HG03135 (cell line): Measurements from ENCODE around the gene RDH16.
"Not testable (repeated sequence)": the region's sequence is repeated elsewhere in the genome, so short reads cannot be mapped to it uniquely, and the experiment has no call there.

Experiments
- ATAC-seq: cut with Tn5 transposase; IDR thresholded peaks from one replicate; pipeline ENCODE4 v1.9.1; 2021; ENCODE audit warnings: mild to moderate bottlenecking, moderate library complexity; ENCODE audit not compliant: unreplicated experiment

The RDH16 gene

DNA sequence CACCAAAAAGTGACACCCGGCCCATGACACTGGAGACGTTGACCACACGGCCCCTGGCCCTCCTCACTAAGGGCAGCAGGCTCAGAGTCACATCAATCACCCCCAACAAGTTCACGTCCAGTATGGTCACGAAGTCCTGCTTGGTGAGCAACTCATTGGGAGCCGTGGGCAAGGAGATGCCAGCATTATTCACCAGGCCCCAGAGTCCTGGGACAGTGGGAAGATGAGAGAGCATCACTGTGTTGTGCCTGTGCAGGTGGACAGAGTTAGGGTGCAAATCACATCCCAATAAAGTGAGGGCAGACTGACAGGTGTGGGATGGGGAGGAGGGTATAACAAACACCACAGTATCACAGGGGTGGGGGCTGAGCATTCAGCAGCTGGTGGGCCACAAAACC, 2.5 kb downstream of the RDH16 start:
- no peak for ATAC-seq

DNA sequence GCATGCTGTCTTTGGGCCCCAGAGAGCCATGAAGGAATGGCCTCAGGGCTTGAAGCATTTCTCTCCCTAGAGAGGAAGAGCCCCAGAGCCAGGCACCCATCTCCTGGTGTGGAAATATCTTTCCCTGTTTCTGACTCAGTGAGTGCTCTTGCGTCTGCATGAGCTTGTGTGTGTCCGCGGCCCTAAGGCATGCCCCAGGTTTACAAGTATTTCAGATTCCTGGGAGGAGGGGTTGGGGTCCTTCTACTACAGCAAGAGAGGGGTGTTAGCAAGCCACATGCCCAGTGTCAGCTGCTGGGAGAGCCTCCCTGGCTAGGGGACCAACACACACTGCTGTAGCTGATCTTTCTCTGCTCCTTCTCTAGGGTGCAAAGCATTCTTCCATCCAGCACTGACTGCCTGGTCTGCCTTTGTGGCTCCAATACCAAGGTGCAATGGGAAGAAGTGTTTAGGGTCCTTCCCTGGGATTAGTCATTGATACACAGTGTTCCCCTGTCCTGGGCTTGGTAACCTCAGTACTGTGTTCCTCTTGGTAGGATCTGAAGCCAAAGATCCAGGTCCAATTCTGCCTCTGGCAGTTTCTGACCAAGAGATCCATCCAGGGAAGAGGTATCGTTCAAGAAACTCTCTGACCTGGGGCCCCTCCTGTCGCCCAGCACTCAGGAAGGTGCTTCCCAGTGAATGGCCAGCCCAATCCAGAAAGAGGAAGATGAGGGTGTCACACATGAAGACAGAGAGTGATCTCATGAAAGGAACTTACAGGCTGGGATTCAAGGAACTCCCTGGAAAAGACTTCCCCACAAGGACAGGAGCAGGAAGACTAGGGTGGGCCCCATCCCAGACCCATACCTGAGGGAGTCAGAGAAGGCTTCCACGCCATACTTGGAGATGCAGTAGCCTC, 3.1 kb downstream of the RDH16 start:
- no peak for ATAC-seq

DNA sequence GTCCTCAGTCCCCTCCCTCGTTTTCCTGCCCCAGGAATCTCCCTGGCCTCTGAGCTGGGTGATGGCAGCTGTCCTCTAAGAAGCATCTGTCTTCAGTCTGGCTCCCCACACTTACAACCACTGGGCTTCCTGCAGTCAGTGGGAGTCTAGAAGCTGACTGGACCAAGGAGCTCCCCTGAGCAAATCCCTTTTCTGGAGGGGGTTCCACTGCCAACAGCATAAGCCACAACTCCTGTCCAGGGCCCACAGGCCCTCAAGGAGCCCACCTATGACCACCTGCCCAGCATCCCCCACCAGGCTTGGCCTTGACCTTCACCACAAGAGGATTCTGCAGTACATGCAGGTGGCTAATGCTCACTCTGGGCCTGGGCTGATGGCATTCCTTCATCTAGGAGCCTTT, 4.1 kb downstream of the RDH16 start:
- ATAC-seq = no peak

DNA sequence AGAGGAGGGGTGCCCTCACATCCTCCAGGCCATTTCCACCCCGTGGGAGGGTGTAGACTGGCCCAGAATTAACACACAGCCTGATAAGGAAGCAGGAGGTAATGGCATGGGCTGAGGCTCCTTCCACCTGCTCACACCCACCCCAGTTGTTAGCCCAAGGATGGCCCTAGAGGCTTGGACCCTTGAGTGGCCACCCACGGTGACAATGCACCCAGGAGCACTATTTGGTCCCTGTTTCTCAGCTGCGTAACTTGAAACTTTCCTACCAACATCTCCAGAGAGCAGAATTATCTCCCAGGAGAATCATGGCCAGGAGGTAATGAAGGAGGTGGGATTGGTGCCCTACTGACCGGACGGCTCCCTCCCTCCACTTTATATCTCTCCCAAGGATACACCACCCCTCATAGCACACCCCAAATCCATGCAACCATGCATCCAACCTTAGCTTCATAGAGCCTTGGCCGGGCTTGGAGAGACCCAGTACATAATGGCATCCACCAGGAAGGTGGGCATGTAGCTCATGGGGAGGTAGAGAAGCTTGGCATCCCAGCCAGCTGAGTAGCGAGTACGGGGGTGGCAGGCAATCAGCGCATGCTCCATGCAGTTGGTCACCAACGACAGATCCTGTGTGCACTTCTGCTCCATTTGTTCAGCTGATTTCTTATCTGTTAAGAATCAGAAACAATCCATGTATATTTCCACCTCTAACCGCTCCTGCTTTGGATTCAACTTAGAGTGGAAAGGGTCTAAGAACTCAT, 5.6 kb downstream of the RDH16 start:
- no peak for ATAC-seq

DNA sequence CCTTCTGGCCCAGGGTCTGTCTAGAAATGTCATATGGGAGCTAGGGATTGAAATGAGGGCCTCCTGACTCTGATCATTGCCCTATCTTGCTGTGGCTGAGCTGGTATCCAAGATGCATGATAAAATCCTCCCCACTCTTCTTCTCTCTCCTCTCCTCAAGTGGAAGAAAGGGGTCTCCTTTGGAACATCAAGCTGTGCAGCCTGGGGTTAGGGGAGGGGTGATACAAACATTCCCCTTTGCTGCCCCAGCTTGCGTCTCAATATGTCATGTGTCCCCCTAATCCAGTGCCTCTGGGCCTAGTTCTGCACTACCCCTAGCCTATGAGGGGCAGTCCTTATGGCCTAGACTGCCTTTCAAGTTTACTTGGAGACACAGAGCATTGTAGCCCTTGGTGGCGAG, 8.5 kb downstream of the RDH16 start:
- no peak for ATAC-seq

DNA sequence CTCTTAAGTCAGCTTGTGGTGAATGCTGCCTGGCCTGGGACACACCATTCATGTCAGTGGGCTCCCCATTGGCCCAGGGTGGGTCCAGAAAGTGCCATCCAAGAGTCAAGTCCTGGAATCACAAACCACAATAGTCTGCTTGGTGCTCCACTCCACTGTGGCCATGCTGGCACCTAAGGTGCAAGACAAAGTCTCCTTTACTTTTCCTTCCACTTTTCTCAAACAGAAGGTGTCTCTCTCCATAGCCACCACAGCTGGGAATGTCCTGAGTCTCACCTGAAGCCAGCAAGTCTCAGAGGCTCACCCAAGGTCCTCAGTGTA, 9.0 kb downstream of the RDH16 start:
- no peak for ATAC-seq

DNA sequence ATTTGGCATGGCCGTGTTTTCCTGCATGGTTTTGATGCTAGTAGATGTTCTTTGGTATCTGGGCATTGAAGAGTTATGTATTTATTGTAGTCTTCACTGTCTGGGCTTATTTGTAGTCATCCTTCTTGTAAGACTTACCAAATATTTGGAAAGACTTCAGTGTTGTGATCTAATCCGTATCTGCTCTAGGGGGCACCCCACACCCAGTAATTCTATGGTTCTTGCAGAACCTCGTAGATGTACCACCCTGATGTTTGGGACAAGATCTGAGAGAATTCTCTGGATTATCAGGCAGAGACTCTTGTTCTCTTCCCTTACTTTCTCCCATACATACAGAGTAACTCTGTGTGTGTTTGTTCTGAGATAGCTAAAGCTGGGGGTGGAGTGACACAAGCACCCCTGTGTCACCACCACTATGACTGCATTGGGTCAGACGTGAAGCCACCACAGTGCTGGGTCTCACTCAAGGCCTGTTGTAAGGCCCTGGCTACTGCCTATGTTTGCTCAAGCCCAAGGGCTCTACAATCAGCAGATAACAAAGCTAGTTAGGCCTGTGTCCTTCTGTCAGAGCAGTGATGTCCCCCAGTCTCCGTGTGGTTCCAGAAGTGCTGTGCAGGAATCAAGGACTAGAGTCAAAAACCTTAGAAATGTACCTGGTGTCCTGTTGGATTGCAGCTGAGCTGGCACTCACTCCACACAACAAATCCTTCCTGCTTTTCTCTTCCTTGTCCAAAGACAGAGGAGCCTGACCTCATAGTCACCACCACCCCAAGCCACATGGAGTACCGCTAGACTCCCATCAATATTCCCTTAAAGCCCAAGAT, 9.6 kb downstream of the RDH16 start:
- no peak for ATAC-seq

DNA sequence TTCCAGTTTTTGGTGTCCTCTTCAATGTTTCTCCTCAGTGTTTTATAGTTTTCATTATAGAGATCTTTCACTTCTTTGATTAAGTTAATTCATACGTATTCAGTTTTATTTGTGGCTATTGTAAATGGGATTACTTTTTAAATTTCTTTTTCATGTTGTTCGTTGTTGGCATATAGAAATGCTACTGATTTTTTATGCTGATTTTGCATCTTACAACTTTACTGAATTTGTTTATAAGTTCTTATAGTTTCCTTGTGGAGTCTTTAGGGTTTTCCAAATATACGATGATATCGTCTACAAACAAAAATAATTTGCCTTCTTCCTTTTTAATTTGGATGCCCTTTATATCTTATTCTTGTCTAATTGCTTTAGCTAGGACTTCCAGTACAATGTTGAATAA, 13.5 kb downstream of the RDH16 start:
- no peak for ATAC-seq

DNA sequence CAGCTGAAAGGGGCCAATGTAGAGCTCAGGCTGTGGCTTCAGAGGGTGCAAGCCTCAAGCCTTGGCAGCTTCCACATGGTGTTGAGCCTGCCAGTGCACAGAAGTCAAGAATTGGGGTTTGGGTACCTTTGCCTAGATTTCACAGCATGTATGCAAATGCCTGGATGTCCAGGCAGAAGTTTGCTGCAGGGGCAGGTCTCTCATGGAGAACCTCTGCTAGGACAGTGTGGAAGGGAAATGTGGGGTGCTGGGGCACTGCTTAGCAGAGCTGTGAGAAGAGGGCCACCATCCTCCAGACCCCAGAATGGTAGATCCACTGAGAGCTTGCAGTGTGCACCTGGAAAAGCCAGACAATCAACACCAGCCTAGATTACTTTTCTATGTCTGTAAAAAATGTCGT, 14.0 kb downstream of the RDH16 start:
- ATAC-seq = not testable (repeated sequence)

DNA sequence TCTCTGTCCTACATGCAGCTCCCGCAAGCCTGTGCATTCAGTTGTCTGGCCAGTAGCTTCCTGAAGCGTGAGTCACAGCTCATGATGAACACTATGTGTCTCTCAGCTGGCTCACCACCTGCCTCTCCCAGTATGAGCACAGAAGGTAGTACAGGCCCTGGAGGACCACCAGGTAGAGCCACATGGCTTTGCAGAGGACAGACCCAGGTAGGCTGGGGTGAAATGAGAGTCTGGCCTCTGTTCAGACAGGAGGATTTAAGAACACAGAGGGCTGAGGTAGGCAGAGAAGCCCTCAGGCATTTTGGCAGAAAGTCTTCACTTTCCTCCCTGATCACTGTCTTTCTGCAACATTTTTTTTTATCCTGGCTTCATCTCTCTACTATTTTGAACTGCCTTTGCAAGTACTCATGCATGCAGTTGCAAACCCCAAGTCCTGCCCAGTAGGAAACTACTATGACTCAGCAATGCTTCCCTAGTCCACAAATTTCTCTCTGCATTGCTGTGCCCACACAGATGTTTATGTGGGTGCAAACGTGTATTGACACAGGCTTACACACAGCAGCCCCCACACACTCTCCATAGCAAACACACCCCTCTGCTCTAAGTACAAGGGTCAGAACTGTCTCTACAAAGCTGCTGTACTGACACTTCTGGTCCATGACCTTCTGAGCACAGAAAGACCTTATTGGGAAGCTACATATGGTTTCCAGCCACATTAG, 15.9 kb downstream of the RDH16 start:
- ATAC-seq = no peak

DNA sequence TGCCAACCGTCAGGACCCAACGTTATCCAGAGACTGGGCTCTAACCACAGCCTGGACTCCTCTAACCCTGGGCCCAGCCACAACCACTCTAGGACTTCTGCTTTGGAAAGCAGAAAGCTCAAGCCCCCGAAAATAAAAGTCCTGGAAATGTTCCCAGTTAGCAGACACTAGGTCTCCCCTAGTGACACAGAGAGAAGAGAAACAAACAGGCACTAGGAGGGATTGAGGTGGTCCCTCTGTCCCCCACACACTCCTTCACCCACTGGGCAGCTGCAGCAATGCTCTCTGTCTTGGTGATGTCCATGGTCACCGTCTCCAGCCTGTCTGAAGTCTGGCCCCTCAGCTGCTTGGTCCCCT, 16.5 kb downstream of the RDH16 start:
- not testable (repeated sequence) for ATAC-seq

DNA sequence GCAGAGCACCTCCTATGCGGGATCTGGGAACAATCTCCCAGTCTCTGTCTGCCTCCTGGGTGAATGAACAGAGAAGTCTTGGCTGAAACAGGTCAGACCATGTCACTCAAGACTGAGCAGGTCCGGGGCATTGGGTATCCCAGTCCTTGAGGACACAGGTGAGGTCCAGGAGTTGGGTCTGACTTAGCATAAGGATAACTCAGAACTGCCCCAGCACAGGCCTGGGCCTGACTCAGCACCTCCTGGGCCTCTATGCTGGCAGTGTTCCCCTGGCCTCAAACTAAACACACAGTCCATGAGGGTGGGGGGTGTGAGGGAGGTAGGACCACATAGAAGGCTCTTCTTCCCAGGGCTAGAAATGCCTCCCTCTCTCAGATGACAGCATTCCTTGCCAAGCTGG, 21.7 kb downstream of the RDH16 start:
- ATAC-seq = no peak

DNA sequence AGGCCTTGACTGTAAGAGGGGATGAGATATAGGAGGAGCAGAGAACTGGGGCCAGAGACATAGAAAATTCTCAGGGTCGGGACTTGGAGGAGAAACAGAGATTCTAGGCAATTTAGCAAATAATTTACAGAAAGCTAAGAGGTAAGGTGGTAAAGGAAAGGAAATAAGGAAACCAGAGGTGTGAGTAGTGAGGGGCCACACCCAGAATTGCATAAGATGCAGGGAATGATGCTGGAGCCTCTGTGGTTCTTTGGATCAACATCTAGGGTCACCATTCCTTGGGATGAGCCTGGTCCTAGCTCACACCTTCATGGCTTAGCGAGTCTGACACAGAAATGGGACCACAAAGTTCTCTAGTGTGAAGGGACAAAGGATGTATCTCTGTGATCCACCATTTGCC, 22.3 kb downstream of the RDH16 start:
- ATAC-seq = no peak

DNA sequence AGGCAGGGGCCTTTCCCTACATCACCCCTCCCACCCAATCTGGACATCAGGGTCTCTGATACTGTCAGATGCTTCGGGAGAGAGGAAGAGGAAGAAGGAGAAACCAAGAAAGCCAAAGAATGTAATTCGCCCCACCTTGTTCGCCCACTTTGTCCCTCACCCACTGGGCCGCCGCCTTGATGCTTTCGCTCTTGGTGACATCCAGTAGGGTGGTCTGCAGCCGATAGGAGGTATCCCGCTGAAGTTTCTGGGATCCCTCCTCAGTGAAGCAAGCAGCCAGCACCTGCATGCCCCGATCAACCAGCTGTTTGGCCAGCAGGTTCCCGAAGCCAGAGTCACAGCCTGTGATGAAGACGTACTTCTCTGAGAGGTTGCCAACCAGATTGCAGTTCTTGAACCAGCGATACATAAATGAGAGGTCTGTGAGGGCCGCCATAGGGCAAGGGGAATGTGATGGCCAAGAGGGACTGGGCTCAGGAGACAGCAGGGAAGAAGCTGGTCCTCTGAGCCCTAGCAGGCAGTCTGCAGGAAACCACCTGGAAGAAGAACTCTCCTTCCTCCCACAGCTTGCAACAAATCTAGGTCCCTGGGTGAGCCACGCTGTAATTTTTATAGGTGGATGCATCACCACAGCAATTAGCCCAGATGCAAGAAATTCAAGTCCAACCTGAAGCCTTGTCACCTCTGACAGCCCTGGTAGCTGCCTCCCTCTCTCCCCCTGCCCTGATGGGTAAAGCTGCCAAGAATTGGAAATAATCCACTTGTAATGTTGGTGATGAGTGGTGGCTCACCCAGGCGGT, 23.4 kb downstream of the RDH16 start, which contains the start of gene SDR9C7:
Gene SDR9C7, minus strand, starts transcription at position 583 of the 800 bp plus-strand sequence. Its CDS starts 147 bp downstream, at position 436.
- no peak for ATAC-seq

DNA sequence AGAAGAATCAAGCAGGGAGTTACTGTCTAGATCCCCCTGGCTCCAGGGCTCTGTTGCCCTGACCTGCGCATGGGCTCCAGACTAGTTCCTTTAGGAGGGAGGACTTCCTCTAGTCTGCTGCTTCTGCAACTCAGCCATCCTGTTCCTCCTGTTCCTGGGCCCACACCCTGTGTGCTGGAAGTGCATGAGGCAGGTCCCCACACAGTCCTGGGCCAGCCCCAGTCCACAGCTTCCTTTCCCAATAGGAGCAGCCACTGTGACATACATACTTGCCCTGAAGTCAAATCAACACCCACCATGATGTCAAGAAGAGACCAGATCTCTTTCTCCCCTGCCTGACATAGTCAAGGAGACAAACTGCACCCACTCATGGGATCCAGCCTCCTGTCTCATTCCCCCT, 24.5 kb downstream of the RDH16 start:
- ATAC-seq = no peak

DNA sequence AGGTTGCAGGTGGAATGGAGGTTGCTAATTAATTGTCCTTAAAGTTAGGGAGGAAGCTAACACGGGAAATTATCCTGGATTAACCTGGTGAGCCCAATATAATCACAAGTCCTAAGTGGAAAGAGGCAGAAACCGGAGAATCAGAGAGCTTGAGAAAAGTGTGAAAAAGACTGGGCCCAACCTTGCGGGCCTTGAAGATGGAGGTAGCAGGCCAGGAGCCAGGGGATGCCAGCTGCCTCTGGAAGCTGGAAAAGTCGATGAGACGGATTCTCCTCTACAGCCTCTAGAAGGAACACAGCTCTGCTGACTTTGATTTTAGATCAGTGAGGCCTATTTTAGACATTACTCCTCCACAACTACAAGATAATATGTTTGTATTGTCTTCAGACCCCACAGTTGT, 25.3 kb downstream of the RDH16 start:
- ATAC-seq = no peak

DNA sequence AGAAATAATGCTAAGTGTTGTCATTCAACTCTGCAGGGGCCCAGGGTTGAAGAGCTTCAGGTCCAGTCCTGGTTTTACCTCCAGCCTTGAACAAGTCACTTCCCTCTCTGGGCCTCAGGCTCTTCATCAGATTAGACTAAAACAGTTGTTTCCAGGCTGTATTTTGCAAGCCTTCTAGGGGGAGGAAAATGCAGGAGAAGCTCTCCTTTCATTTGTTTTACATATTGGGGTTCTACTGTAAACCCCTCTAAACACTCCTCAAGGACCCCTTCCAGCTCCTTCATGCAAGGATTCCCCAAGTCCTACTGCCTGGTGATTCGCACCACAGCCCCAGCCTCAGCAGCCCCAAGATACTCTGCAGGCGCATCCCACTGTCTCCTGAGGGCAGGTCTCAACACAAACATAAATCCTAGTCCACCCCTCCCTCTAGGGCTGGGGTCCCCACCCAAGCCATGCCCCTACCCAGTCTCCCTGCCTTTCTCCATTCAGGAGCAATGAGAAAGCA, 25.9 kb downstream of the RDH16 start:
- ATAC-seq = no peak

DNA sequence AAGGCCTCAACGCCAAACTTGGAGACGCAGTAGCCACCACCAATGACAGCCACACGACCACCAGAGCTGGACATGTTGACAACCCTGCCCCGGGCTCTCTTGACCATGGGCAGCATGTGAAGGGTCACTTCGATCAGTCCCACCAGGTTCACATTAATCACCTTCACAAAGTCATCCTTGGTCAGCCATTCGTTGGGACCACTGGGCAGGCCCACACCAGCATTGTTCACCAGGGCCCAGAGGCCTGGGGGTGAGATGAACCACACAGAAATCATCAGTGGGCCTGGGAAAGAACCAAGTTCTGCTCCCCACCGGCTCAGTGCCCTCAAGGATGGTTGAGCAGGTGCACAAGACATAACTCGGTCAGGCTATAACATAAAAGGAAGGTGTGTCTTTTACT, 27.2 kb downstream of the RDH16 start:
- no peak for ATAC-seq

DNA sequence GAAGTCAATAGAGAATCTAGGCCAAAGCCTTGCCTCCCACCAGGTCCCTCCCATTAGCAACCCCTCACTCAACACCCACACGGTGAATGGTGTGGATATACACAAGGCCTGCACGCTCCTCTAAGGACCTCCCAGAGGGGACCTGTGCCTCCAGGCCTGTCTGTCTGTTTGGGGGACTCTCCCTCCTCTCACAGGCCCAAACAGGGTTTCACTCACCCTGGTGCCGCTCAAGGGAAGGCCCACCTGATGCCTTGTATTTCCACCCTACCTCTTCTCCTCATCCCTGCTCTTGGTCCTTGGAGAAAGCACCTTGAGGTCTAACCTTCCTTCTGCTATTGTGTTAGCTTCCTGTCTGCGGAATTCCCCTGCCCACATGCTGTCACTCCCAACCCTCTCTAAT, 27.6 kb downstream of the RDH16 start:
- no peak for ATAC-seq

DNA sequence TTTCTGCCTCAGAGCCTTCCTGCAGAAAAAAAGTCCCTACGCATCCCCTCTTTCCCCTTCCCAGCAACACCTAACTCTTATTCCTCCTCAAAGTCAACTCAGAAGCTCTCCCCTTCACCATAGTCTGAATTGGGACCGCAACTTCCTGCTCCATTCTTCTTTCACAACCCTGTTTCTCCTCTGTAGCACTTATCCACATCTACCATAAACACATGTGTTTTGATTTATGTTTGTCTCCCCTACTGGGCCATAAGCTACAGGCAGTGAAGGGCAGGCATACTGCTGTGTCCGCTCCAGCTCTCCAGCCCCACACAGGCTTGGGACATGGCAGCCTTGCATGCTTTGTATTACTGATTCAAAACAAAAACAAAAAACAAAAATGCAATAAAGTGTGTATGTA, 29.1 kb downstream of the RDH16 start:
- no peak for ATAC-seq
